Activated CD8-positive, alpha-beta T cell treated with anti-CD3 and anti-CD28 coated beads, Interleukin-2, amount 10 ng/mL, durations not matched to agents 7 days and 5 days (primary cell): ENCODE measurements around the gene CD151. TPM values are rescaled to one million over a fixed set of nuclear protein-coding genes. Genes with fewer than 3 reads are reported as not detected.
A peak's percentile ranks its signal among the peaks of the same experiment; 100 is the strongest.

Experiments used
- ATAC-seq: fragments of 150-1000 bp; cut with Tn5 transposase; one replicate; pipeline ENCODE4 v1.10.0; 2021; ENCODE audit warnings: moderate library complexity
- CTCF ChIA-PET: fragments of 350-600 bp; sonication (Branson Sonifier 250); formaldehyde crosslinking; loops from one replicate; lab custom pipeline; 2021; ENCODE audit warnings: antibody characterized with exemption; lab: Charles Lee
- POLR2A ChIA-PET: fragments of 350-600 bp; sonication (Branson Sonifier 250); formaldehyde crosslinking; loops from one replicate; lab custom pipeline; 2021; ENCODE audit warnings: antibody characterized with exemption; lab: Charles Lee
- DNase-seq: peaks from one replicate; pipeline ENCODE4 v3.0.0-alpha.2; 2020
- H3K27ac Mint-ChIP-seq: one replicate; pipeline ENCODE4 v1.8.0; 2021; ENCODE audit warnings: mild to moderate bottlenecking, mixed read lengths
- H3K27me3 Mint-ChIP-seq: one replicate; pipeline ENCODE4 v1.8.0; 2021; ENCODE audit warnings: low read depth, mixed read lengths
- H3K36me3 Mint-ChIP-seq: one replicate; pipeline ENCODE4 v1.8.0; 2021; ENCODE audit warnings: low read depth, mixed read lengths
- H3K4me1 Mint-ChIP-seq: one replicate; pipeline ENCODE4 v1.8.0; 2021; ENCODE audit warnings: low read depth, mixed read lengths
- H3K4me3 Mint-ChIP-seq: one replicate; pipeline ENCODE4 v1.8.0; 2021; ENCODE audit warnings: mild to moderate bottlenecking, mixed read lengths
- H3K9me3 Mint-ChIP-seq: one replicate; pipeline ENCODE4 v1.8.0; 2022; ENCODE audit warnings: mixed read lengths; ENCODE audit not compliant: insufficient read depth
- total RNA-seq, 2 experiments: library from RNA; stranded (reverse); gene quantifications; one replicate each; pipeline ENCODE4 v1.2.3, GENCODE V29; 2021

CD151 gene
- total RNA-seq, 2 experiments from 2014 or later: 27.0 to 29.7 TPM

DNA sequence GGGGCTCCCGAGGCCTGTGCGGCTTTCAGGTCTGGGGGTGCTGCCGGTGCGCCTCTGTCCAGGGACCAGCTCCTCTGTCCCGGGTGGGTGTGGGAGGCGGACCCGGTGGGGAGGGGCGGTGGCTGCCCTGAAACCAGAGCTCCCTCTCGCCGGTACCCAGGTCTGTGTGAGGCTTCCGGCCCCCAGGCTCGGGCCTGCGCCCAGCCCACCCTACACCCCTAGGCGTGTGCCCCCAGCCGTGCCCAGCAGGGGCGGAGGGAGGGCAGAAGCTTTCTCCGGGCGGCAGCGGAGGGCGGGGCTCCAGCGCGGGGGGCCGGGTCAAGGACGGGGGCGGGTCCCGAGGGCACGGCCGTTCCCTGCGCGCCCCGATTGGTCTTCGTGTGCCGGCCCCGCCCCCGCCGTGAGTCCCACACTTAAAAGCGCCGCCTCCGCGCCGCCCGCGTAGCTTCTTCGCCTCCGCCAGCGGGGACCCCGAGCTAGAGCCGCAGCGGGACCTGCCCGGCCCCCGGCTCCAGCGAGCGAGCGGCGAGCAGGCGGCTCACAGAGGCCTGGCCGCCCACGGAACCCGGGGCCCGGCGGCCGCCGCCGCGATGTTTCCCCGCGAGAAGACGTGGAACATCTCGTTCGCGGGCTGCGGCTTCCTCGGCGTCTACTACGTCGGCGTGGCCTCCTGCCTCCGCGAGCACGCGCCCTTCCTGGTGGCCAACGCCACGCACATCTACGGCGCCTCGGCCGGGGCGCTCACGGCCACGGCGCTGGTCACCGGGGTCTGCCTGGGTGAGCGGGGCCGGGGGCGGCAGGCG, 13.4 kb upstream of the CD151 start:
- Mint-ChIP-seq H3K4me3 (peak overlapping the region; percentile 80), H3K27ac (peak overlapping the region; percentile 77), H3K36me3 (peaks cover 5% of the 10 kb centered on the region), H3K4me1 (peaks cover 17% of the 10 kb centered on the region), H3K9me3 (no peaks in the 10 kb centered on the region), H3K27me3 (no peaks in the 10 kb centered on the region)
- peak; percentile 93 for DNase-seq
- peak; percentile 77 for ATAC-seq
- CTCF ChIA-PET: interaction anchor here (0.8 to 1.6 kb wide), 5 partner anchors 8 to 24 kb away, joined by 3 to 9 read pairs (median 4); partner anchors contain the start of genes CD151, PIDD1, RPLP2 and TSPAN4
- POLR2A ChIA-PET: interaction anchor here (0.9 to 2.9 kb wide), 6 partner anchors 10 to 612 kb away, joined by 3 to 31 read pairs (median 9); partner anchors contain the start of genes BET1L, CD151, CRACR2B and PIDD1

DNA sequence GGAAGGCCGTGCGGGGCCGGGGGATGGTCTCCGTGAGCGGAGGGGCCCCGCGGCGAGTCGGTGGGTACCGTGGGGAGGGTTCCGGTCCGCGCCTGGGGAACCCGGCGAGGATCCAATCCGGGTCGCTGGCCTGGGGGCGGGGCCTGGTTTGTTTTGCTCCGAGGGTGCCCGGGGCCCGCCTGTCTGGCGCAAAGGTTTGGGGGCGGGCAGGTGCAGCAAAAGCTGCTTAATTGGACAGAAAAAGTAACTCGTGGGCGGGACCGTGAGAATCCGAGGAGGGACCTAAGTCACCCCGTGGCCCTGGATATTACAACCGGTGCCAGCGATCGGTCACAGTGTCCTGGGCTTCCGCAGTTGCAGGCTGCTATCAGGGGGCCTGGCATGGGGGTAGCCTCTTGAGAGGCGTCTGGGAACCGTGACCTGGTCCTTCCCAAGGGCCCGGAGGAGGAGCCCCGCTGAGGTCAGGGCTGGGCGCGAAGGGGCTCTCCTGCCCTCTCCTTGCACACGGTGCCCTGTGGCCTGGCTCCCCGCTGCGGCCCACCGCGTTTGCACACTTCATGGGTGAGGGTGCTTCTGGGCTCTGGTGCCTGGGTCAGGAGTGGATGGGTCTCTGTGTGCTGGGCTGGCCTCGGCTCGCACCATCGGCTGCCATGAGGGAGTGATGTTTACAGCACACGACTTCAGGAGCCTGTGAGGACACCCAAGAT, 12.7 kb upstream of the CD151 start:
- ChIA-PET CTCF (interaction anchor here (0.8 to 1.6 kb wide), 5 partner anchors 9 to 23 kb away, joined by 3 to 9 read pairs (median 4); partner anchors contain the start of genes CD151, PIDD1, RPLP2 and TSPAN4), POLR2A (interaction anchor here (0.6 to 2.9 kb wide), 7 partner anchors 10 to 24 kb away, joined by 3 to 31 read pairs (median 9); partner anchors contain the start of genes CD151, CRACR2B, PIDD1 and POLR2L)
- H3K27ac Mint-ChIP-seq: peak overlapping the region; percentile 78

DNA sequence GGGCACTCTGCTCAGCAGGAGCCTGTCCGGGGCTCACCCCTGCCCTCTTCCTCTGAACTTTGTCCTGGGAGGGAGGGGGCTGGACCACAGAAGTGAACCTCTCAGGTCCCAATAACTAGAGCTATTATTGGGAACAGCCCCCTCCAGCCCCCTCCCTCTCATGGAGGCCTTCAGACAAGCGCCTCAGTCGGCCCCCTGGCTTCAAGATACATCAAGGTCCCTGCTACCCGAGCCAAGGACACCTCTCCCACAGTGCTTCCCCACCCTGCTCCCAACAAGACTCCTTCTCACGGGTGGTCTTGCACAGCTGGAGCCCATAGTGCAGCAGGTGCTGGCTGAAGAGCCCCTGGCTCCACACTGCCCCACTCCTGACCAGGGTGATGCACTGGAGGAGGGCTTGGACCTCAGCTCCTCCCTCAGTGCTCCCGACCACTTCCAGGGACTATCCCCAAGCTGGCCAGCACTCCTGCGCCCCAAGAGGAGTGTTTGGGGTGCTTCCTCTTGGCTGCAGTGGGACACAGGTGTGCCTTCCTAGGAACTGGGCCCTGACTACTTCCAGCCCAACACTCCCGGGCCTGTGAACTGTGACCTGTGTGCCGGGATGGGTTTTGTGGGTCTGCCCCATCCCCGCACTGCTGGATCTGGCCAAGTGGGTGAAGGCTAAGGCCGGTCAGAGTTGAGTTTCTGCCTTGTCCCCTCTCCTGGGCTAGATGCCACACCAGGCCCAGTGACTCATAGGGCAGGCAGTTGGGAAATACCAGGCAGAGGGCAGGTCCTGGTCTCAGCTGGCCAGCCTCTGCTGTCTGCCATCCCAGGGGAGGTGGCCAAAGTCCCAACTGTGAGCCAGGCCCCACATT, 11.9 kb upstream of the CD151 start:
- CTCF ChIA-PET: interaction anchor here (1.3 to 1.6 kb wide), 3 partner anchors 9 to 27 kb away, joined by 3 to 9 read pairs (median 6); partner anchors contain the start of gene CD151
- Mint-ChIP-seq H3K27ac (peak overlapping the region; percentile 78), H3K27me3 (no peaks in the 10 kb centered on the region), H3K4me1 (peaks cover 17% of the 10 kb centered on the region), H3K9me3 (no peaks in the 10 kb centered on the region), H3K36me3 (peaks cover 15% of the 10 kb centered on the region), H3K4me3 (peak overlapping the region; percentile 80)
- DNase-seq (no peak), ATAC-seq (no peak)
- POLR2A ChIA-PET: interaction anchor here (0.6 to 2.9 kb wide), 4 partner anchors 10 to 24 kb away, joined by 3 to 31 read pairs (median 16); partner anchors contain the start of genes CD151, CRACR2B and RPLP2

More for the DNA sequence above, 12.7 kb upstream of the CD151 start:
- H3K27me3 Mint-ChIP-seq: no peaks in the 10 kb centered on the region
- peak overlapping the region; percentile 80 for H3K4me3 Mint-ChIP-seq
- ATAC-seq (peak; percentile 77), DNase-seq (peak; percentile 97)
- peaks cover 9% of the 10 kb centered on the region for H3K36me3 Mint-ChIP-seq
- H3K4me1 Mint-ChIP-seq: peaks cover 17% of the 10 kb centered on the region
- H3K9me3 Mint-ChIP-seq: no peaks in the 10 kb centered on the region

DNA sequence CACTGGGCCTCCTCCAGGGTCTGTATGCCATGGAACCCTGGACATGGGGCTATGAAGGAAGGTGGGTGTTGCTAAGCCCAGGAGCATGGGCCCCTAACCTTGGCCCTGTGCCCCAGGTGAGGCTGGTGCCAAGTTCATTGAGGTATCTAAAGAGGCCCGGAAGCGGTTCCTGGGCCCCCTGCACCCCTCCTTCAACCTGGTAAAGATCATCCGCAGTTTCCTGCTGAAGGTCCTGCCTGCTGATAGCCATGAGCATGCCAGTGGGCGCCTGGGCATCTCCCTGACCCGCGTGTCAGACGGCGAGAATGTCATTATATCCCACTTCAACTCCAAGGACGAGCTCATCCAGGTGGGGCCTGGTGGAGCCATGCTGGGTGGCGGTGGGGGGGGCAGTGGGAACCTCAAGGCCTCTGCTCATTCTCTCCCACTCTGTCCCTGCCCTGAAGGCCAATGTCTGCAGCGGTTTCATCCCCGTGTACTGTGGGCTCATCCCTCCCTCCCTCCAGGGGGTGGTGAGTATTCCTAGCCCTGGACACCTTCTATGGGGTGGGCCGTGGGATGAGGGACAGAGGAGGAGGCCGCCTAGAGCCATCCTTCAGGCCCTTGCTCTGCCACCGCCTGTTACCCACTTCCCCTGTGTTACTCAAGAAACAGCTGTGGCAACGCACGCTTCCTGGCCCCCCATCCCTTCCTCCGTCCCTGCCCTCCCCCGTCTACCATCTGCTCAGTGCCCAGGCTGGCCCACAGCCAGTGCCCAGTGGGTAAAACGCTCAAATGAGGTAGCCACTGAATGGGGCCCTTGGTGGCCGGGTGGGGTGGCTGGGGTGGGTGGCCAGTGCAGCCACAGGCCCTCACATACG, 11.0 kb upstream of the CD151 start:
- CTCF ChIA-PET: interaction anchor here (1.0 to 1.3 kb wide), 2 partner anchors 11 to 26 kb away, joined by 3 read pairs; no protein-coding TSS in a partner anchor
- peak overlapping the region; percentile 80 for H3K4me3 Mint-ChIP-seq
- ATAC-seq: no peak

DNA sequence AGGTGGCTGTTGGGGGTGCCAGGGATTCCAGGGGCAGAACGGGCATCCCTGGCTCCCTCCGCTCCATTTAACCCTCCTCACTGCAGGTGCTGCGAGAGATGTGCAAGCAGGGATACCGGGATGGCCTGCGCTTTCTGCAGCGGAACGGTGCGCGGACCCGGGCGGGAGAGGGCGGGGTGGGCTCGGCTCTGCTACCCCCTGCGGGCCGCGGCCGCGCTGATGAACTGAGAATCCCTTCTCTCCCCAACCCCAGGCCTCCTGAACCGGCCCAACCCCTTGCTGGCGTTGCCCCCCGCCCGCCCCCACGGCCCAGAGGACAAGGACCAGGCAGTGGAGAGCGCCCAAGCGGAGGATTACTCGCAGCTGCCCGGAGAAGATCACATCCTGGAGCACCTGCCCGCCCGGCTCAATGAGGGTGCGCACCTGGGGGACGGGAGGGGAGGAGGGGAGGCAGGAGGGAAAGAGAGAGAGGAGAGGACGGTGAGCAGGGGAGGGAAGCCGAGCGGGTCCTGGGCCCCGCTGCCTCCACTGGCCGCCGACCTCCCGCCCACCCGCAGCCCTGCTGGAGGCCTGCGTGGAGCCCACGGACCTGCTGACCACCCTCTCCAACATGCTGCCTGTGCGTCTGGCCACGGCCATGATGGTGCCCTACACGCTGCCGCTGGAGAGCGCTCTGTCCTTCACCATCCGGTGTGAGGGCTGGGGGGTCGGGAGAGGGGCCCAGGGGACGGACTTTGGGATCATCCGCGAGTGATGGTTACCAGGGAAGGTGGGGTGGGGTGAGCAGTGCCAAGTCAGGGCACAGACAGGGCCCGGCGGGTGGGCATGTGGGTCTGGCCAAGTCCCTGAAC, 9.1 kb upstream of the CD151 start:
- H3K36me3 Mint-ChIP-seq: peaks cover 17% of the 10 kb centered on the region

More for the DNA sequence above, 11.0 kb upstream of the CD151 start:
- no peaks in the 10 kb centered on the region for H3K9me3 Mint-ChIP-seq
- H3K4me1 Mint-ChIP-seq: peaks cover 22% of the 10 kb centered on the region
- POLR2A ChIA-PET: interaction anchor here (0.9 to 2.9 kb wide), 4 partner anchors 11 to 22 kb away, joined by 3 to 27 read pairs (median 3); partner anchors contain the start of genes CD151 and RPLP2
- H3K36me3 Mint-ChIP-seq: peaks cover 15% of the 10 kb centered on the region
- H3K27me3 Mint-ChIP-seq: no peaks in the 10 kb centered on the region
- no peak for DNase-seq
- H3K27ac Mint-ChIP-seq: peak overlapping the region; percentile 34

DNA sequence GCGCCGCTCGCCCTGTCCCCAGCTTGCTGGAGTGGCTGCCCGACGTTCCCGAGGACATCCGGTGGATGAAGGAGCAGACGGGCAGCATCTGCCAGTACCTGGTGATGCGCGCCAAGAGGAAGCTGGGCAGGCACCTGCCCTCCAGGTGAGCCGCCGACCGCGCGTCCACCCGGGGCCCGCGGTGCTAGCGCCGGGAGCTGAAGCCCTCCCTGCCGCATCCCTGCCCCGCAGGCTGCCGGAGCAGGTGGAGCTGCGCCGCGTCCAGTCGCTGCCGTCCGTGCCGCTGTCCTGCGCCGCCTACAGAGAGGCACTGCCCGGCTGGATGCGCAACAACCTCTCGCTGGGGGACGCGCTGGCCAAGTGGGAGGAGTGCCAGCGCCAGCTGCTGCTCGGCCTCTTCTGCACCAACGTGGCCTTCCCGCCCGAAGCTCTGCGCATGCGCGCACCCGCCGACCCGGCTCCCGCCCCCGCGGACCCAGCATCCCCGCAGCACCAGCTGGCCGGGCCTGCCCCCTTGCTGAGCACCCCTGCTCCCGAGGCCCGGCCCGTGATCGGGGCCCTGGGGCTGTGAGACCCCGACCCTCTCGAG, 8.4 kb upstream of the CD151 start:
- Mint-ChIP-seq H3K27me3 (peaks cover 15% of the 10 kb centered on the region), H3K9me3 (no peaks in the 10 kb centered on the region), H3K27ac (no peak overlapping the region), H3K4me1 (peaks cover 40% of the 10 kb centered on the region), H3K4me3 (no peak overlapping the region), H3K36me3 (peaks cover 17% of the 10 kb centered on the region)
- POLR2A ChIA-PET: no interaction called here
- no peak for ATAC-seq
- DNase-seq: no peak
- CTCF ChIA-PET: no interaction called here

More for the DNA sequence above, 9.1 kb upstream of the CD151 start:
- Mint-ChIP-seq H3K27me3 (peaks cover 9% of the 10 kb centered on the region), H3K4me1 (peaks cover 33% of the 10 kb centered on the region), H3K9me3 (no peaks in the 10 kb centered on the region), H3K27ac (no peak overlapping the region), H3K4me3 (no peak overlapping the region)
- ATAC-seq (no peak), DNase-seq (no peak)
- CTCF ChIA-PET: no interaction called here
- POLR2A ChIA-PET: no interaction called here

DNA sequence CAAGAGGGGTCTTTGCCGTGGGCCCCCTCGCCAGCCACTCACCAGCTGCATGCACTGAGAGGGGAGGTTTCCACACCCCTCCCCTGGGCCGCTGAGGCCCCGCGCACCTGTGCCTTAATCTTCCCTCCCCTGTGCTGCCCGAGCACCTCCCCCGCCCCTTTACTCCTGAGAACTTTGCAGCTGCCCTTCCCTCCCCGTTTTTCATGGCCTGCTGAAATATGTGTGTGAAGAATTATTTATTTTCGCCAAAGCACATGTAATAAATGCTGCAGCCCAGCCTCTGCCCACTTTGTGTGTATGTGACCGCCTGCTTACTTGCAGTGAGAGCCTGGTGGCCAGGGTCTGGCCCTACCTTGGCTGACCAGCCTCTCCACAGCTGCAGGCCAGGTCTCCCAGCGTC, 7.8 kb upstream of the CD151 start:
- Mint-ChIP-seq H3K27me3 (peaks cover 21% of the 10 kb centered on the region), H3K4me3 (no peak overlapping the region), H3K36me3 (peaks cover 17% of the 10 kb centered on the region), H3K4me1 (peaks cover 46% of the 10 kb centered on the region), H3K27ac (no peak overlapping the region), H3K9me3 (no peaks in the 10 kb centered on the region)
- CTCF ChIA-PET: no interaction called here
- DNase-seq (no peak), ATAC-seq (no peak)
- POLR2A ChIA-PET: no interaction called here

DNA sequence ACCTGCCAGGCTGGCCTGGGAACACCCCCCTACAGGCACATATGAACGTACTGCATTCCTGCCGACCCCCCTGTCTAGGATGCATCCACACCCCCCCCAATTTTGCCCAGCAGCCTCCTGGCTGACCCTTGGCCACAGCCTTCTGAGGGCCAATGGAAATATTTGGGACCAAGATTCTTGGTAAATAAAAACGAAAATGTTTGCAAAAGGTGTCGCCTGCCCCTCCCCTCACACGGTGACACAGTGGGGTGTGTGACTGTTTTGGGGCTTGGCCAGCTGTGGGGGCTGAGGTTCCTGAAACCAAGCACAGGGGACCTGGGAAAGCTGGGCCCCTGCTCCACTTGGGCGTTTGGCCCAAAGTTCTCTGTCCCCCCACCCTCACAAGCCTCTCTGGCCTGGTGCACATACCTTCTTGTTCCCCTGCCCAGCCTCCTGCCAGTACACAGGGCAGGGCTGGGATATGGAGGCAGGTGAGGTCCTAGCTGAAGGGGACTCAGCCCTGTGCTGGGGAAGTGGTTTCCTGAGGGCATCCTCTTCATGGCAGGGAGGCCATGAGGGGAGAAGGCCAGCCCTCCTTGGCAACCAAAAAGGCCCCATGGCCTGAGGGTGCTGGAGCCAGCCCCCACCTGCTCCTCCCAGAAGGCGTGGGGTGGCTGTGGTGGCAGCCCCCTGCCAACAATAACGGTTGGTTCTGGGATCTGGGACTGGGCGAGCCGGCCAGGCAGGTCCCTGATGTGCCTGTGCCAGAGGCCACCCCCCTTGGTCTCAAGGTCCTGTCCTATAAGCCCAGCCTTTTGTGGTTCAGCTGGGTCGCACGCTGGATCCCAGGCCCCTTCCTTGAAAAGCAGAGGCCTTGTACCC, 7.2 kb upstream of the CD151 start:
- DNase-seq (no peak), ATAC-seq (no peak)
- H3K4me3 Mint-ChIP-seq: no peak overlapping the region
- CTCF ChIA-PET: no interaction called here
- no peak overlapping the region for H3K27ac Mint-ChIP-seq
- H3K27me3 Mint-ChIP-seq: peaks cover 21% of the 10 kb centered on the region
- peaks cover 17% of the 10 kb centered on the region for H3K36me3 Mint-ChIP-seq
- peaks cover 49% of the 10 kb centered on the region for H3K4me1 Mint-ChIP-seq
- POLR2A ChIA-PET: interaction anchor here (0.8 to 0.9 kb wide), 2 partner anchors 17 to 21 kb away, joined by 3 to 5 read pairs; partner anchors contain the start of genes PIDD1 and TSPAN4
- no peaks in the 10 kb centered on the region for H3K9me3 Mint-ChIP-seq

DNA sequence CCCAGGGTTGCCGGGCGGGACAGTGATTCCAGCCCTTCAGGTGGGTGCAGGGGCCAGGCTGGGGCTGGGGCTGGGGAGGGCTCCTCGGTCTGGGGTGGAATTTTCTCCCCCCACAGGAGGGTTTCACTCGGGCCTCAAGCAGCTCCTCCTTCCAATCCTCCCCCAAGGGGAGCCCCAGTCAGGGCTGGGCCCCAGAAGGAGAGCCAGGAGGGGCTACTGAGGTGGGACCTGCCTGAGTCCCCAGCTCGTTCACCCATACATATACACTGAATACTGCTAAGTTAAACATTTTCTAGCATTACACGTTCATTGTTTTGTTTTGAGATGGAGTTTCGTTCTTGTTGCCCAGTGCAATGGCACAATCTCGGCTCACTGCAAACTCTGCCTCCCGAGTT, 6.5 kb upstream of the CD151 start:
- CTCF ChIA-PET: no interaction called here
- Mint-ChIP-seq H3K9me3 (no peaks in the 10 kb centered on the region), H3K27me3 (peaks cover 23% of the 10 kb centered on the region), H3K36me3 (peaks cover 17% of the 10 kb centered on the region), H3K4me3 (peak overlapping the region; percentile 81), H3K4me1 (peaks cover 47% of the 10 kb centered on the region), H3K27ac (peak overlapping the region; percentile 84)
- ATAC-seq (no peak), DNase-seq (no peak)
- POLR2A ChIA-PET: interaction anchor here (0.9 kb wide), 1 partner anchor 22 kb away, joined by 5 read pairs; the partner anchor contains the start of gene PIDD1
